Large intestine (tissue), 3 donors: ENCODE measurements around the gene ACBD6. TPM values are rescaled to one million over a fixed set of nuclear protein-coding genes. Genes with fewer than 3 reads are reported as not detected.

Experiments
- DNase-seq, 2 donors: peaks; one replicate each; pipeline versions ENCODE4 v3.0.0 to v3.0.0-alpha.2; 2013
- H3K27ac ChIP-seq: one replicate; pipeline ENCODE4 v1.5.1; 2013; ENCODE audit warnings: low read length
- H3K27me3 ChIP-seq: 2 replicates; pipeline ENCODE4 v1.6.1; 2013; ENCODE audit warnings: low read length; ENCODE audit not compliant: control insufficient read depth, insufficient read depth
- H3K36me3 ChIP-seq: 2 replicates; pipeline ENCODE4 v1.6.1; 2013; ENCODE audit warnings: low read length; ENCODE audit not compliant: control insufficient read depth, insufficient read depth
- H3K4me1 ChIP-seq: one replicate; pipeline ENCODE4 v1.6.1; 2013; ENCODE audit warnings: low read length; ENCODE audit not compliant: control insufficient read depth, insufficient read depth
- H3K4me3 ChIP-seq: one replicate; pipeline ENCODE4 v1.5.1; 2013; ENCODE audit warnings: low read length
- H3K9me3 ChIP-seq: one replicate; pipeline ENCODE4 v1.6.1; 2013; ENCODE audit warnings: mild to moderate bottlenecking, low read depth, low read length, moderate library complexity; ENCODE audit not compliant: control insufficient read depth
- WGBS: methylation state at CpG from one replicate; pipeline ENCODE4 v1.1.5; 2013; ENCODE audit warnings: low lambda C conversion rate; ENCODE audit not compliant: insufficient coverage; 5-methylcytosine and 5-hydroxymethylcytosine counted together
- polyA plus RNA-seq: library from polyadenylated mRNA; unstranded; fragments of 120-200 nt; gene quantifications from one replicate; pipeline ENCODE4 v1.2.1, GENCODE V29; 2013

The ACBD6 gene
- polyA plus RNA-seq, 1 donor = 53.9 TPM

GRCh38 chr1:180497826-180498225 is 4.6 kb downstream of the ACBD6 start:
- H3K9me3 ChIP-seq = no peaks in the 10 kb centered on the region
- no peaks in the 10 kb centered on the region for H3K27me3 ChIP-seq
- peaks cover 3% of the 10 kb centered on the region for H3K4me1 ChIP-seq
- H3K27ac ChIP-seq = no peak overlapping the region
- no peak for DNase-seq
- peaks cover 13% of the 10 kb centered on the region for H3K36me3 ChIP-seq
- no peak overlapping the region for H3K4me3 ChIP-seq
- 100% methylated on average over 1 of the region's 3 CpGs for WGBS

DNA sequence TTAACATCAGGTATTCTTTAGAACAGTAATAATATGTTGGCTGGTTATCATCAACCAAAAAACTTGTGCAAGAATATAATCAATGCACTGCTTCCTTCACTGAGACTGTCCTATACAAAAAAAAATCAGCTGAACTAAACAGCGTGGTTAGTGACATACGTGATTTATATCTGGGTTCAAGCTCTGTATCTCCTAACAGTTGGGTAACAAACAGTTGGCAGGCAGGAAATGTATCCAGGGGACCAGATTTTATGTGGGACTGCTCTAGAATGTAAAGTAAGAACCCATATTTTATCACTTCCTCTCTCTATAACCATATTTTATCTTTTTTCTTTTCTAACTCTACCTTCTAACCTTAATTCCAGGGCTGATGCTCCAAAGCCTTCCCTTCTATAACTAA is 8.0 kb downstream of the ACBD6 start:
- WGBS = no CpG with 5 or more reads among the region's 2 CpGs
- H3K36me3 ChIP-seq = peaks cover 16% of the 10 kb centered on the region

DNA sequence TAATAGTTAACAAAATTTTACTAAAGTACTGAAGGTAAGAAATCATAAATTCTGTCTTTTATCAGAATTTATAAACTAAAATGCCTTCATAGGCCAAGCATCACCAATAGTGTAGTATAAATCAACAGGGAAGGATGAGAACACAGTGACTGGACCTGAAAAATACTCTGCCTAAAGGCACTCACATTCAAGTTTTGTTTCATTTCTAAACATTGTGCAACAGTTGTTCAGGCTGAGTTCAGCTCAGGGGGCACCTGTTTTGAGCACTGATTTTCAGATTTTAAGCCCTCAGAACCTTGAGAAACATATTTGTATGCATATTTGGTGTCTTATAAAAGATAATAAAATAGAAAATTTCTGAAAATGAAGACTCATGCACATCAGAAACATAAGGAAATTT is 12.4 kb downstream of the ACBD6 start:
- Histone ChIP-seq H3K4me1 (no peaks in the 10 kb centered on the region), H3K36me3 (peaks cover 27% of the 10 kb centered on the region), H3K4me3 (no peak overlapping the region), H3K9me3 (no peaks in the 10 kb centered on the region), H3K27ac (no peak overlapping the region), H3K27me3 (no peaks in the 10 kb centered on the region)
- DNase-seq = no peak

More for the DNA sequence above, 8.0 kb downstream of the ACBD6 start:
- Histone ChIP-seq H3K27ac (no peak overlapping the region), H3K9me3 (no peaks in the 10 kb centered on the region), H3K4me1 (no peaks in the 10 kb centered on the region), H3K4me3 (no peak overlapping the region), H3K27me3 (no peaks in the 10 kb centered on the region)
- no peak for DNase-seq

GRCh38 chr1:180489313-180489712 is 13.1 kb downstream of the ACBD6 start:
- no peaks in the 10 kb centered on the region for H3K9me3 ChIP-seq
- H3K27me3 ChIP-seq = no peaks in the 10 kb centered on the region
- DNase-seq = no peak
- H3K4me1 ChIP-seq = no peaks in the 10 kb centered on the region
- no peak overlapping the region for H3K4me3 ChIP-seq
- no peak overlapping the region for H3K27ac ChIP-seq
- WGBS = no CpG with 5 or more reads among the region's 2 CpGs
- peaks cover 22% of the 10 kb centered on the region for H3K36me3 ChIP-seq

- Histone ChIP-seq H3K27me3 (no peaks in the 10 kb centered on the region), H3K4me3 (no peak overlapping the region), H3K27ac (no peak overlapping the region), H3K36me3 (peaks cover 21% of the 10 kb centered on the region), H3K9me3 (no peaks in the 10 kb centered on the region), H3K4me1 (no peaks in the 10 kb centered on the region)
- 100% methylated on average over 1 of the region's 2 CpGs for WGBS
- DNase-seq = no peak
Measured at GRCh38 chr1:180488661-180489060, 13.7 kb downstream of the ACBD6 start.

GRCh38 chr1:180486092-180486491 is 16.3 kb downstream of the ACBD6 start:
- Histone ChIP-seq H3K9me3 (no peaks in the 10 kb centered on the region), H3K36me3 (peaks cover 16% of the 10 kb centered on the region), H3K4me3 (no peak overlapping the region), H3K27ac (no peak overlapping the region), H3K27me3 (no peaks in the 10 kb centered on the region), H3K4me1 (no peaks in the 10 kb centered on the region)
- WGBS = no CpG with 5 or more reads among the region's 1 CpG
- DNase-seq = no peak

GRCh38 chr1:180484490-180484889 is 17.9 kb downstream of the ACBD6 start:
- H3K27ac ChIP-seq = no peak overlapping the region
- no peaks in the 10 kb centered on the region for H3K27me3 ChIP-seq
- peaks cover 19% of the 10 kb centered on the region for H3K36me3 ChIP-seq
- no peaks in the 10 kb centered on the region for H3K4me1 ChIP-seq
- WGBS = no CpG with 5 or more reads among the region's 8 CpGs
- no peak overlapping the region for H3K4me3 ChIP-seq
- no peak for DNase-seq
- no peaks in the 10 kb centered on the region for H3K9me3 ChIP-seq

GRCh38 chr1:180482425-180483275 is 19.7 kb downstream of the ACBD6 start:
- no peaks in the 10 kb centered on the region for H3K27me3 ChIP-seq
- peak in 1 of 2 donors; percentile 17 for DNase-seq
- H3K4me1 ChIP-seq = no peaks in the 10 kb centered on the region
- H3K4me3 ChIP-seq = no peak overlapping the region
- no peaks in the 10 kb centered on the region for H3K9me3 ChIP-seq
- no peak overlapping the region for H3K27ac ChIP-seq
- H3K36me3 ChIP-seq = peaks cover 17% of the 10 kb centered on the region
- 35% methylated on average over 7 of the region's 10 CpGs for WGBS

DNA sequence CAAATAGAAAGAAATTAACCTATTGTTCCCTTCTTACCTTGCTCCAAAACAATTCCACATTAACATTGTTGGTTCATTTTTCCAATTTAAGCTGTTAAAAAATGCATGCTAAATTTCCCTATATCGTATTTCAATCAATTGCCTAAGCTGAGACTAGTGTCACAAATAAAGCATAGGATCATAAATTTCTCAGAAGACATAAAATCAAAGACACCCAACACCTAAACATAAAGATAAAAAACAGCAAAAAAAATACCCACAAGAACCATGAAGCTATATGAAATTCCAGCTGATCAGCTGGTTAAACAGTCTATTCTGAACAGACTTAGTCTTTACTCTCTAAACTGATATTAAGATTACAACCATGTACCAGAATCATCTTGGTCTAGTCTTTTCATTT is 32.3 kb downstream of the ACBD6 start:
- Histone ChIP-seq H3K27ac (no peak overlapping the region), H3K9me3 (no peaks in the 10 kb centered on the region), H3K4me3 (no peak overlapping the region), H3K4me1 (no peaks in the 10 kb centered on the region), H3K27me3 (no peaks in the 10 kb centered on the region), H3K36me3 (peaks cover 4% of the 10 kb centered on the region)
- DNase-seq = no peak
- WGBS = no CpG with 5 or more reads among the region's 1 CpG

GRCh38 chr1:180468311-180468710 is 34.1 kb downstream of the ACBD6 start:
- Histone ChIP-seq H3K9me3 (peaks cover 6% of the 10 kb centered on the region), H3K36me3 (peaks cover 4% of the 10 kb centered on the region), H3K4me3 (no peak overlapping the region), H3K27ac (no peak overlapping the region), H3K4me1 (no peaks in the 10 kb centered on the region), H3K27me3 (no peaks in the 10 kb centered on the region)
- WGBS = no CpG with 5 or more reads among the region's 5 CpGs
- DNase-seq = no peak

DNA sequence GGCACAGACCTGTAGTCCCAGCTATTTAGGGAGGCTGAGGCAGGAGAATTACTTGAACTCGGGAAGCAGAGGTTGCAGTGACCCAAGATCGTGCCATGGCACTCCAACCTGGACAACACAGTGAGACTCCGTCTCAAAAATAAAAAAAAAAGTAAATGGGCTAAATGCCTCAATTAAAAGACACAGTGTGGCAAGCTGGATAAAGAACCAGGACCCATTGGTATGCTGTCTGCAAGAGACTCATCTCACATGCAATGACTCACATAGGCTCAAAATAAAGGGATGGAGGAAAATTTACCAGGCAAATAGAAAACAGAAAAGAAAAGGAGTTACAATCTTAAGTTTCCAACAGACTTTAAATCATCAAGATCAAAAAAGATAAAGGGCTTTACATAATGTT is 40.3 kb downstream of the ACBD6 start:
- 100% methylated on average over 2 of the region's 3 CpGs for WGBS
- H3K36me3 ChIP-seq = peaks cover 3% of the 10 kb centered on the region
- no peaks in the 10 kb centered on the region for H3K27me3 ChIP-seq
- DNase-seq = no peak
- no peaks in the 10 kb centered on the region for H3K4me1 ChIP-seq
- no peak overlapping the region for H3K4me3 ChIP-seq
- peaks cover 6% of the 10 kb centered on the region for H3K9me3 ChIP-seq
- no peak overlapping the region for H3K27ac ChIP-seq
